Fibroblast of the aortic adventitia (primary cell): Measurements from ENCODE around the gene KCNQ1. TPM values are rescaled to one million over a fixed set of nuclear protein-coding genes. Genes with fewer than 3 reads are reported as not detected.

Source experiments
- DNase-seq: peaks from one replicate; pipeline ENCODE4 v3.0.0-alpha.2; 2010; ENCODE audit warnings: low read depth
- H3K4me3 ChIP-seq: 2 replicates; pipeline ENCODE4 v1.5.1; 2011; ENCODE audit warnings: low read depth, mild to moderate bottlenecking, control low read depth, low read length, moderate library complexity
- total RNA-seq: library from RNA; depleted of rRNA; stranded (reverse); fragments of >200 nt; gene quantifications from 2 replicates; pipeline ENCODE4 v1.2.3, GENCODE V29; 2012; ENCODE audit warnings: low replicate concordance
- TF ChIP-seq, protein P1 (sequence below): IDR thresholded peaks from 2 replicates; pipeline ENCODE4 v1.5.1; 2011; ENCODE audit warnings: mild to moderate bottlenecking, low read length, control low read depth, inconsistent platforms; ENCODE audit not compliant: insufficient read depth

KCNQ1 gene
- total RNA-seq, 1 donor: not detected

DNA sequence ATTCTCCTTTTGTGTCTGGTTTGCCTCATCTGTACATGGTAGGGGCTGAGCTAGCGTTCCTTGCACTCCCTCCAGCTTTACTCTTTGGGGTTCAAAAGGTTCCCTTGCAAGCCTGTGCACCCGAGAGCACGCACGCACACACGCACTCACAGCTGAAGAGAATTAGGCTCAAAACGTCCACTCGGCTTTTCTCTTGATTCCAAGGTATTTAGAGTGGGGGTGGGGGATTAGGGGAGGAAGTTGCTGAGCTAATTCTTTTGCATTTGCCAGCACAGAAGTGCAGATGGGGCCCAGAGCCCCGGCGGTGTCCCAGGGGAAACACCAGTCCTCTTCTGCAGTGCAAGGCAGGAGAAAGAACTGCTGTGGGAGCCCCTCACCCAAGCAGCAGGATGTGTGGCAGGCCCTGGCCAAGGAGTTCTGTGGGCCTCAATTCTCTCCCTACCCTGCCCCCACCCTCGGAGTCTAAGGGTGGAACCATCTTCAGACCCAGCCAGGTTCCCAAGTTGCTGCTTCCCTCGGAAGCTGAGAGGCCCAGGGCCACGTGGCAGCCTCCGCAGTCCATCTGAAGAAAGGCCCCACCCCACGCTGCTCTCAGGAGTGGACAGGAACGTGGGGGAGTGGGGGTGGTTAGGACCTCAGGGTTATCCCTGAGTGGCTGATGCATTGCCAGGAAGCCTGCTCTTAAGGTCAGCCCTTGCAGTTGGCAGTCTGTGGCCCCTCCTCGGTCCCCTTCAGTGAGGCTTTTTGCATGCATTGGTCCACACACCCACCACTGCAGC is 258.7 kb downstream of the KCNQ1 start:
- peak; percentile 25 for DNase-seq
- no peak overlapping the region for H3K4me3 ChIP-seq
- TF ChIP-seq, protein P1, sequence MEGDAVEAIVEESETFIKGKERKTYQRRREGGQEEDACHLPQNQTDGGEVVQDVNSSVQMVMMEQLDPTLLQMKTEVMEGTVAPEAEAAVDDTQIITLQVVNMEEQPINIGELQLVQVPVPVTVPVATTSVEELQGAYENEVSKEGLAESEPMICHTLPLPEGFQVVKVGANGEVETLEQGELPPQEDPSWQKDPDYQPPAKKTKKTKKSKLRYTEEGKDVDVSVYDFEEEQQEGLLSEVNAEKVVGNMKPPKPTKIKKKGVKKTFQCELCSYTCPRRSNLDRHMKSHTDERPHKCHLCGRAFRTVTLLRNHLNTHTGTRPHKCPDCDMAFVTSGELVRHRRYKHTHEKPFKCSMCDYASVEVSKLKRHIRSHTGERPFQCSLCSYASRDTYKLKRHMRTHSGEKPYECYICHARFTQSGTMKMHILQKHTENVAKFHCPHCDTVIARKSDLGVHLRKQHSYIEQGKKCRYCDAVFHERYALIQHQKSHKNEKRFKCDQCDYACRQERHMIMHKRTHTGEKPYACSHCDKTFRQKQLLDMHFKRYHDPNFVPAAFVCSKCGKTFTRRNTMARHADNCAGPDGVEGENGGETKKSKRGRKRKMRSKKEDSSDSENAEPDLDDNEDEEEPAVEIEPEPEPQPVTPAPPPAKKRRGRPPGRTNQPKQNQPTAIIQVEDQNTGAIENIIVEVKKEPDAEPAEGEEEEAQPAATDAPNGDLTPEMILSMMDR: no peak

DNA sequence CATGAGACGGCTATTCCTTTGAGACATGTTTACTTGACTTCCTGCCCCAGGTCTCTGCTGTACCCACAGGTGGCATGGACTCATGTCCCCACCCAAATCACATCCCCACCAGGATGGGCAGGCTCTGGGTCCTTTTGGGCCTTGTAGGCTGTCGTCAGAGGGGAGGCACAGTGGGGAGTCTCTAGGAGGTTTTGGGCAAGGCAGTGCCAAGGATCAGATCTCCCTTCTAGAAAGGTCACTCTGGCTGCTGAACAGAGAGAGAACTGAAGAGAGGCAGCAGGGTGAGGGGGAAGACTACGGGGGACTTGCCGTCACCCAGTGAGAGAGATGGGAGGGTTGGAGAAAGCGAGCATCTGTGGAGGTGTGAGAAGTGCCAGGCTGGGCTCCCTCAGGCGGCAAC is 259.5 kb downstream of the KCNQ1 start:
- DNase-seq: no peak
- H3K4me3 ChIP-seq: no peak overlapping the region
- TF ChIP-seq, protein P1: no peak

DNA sequence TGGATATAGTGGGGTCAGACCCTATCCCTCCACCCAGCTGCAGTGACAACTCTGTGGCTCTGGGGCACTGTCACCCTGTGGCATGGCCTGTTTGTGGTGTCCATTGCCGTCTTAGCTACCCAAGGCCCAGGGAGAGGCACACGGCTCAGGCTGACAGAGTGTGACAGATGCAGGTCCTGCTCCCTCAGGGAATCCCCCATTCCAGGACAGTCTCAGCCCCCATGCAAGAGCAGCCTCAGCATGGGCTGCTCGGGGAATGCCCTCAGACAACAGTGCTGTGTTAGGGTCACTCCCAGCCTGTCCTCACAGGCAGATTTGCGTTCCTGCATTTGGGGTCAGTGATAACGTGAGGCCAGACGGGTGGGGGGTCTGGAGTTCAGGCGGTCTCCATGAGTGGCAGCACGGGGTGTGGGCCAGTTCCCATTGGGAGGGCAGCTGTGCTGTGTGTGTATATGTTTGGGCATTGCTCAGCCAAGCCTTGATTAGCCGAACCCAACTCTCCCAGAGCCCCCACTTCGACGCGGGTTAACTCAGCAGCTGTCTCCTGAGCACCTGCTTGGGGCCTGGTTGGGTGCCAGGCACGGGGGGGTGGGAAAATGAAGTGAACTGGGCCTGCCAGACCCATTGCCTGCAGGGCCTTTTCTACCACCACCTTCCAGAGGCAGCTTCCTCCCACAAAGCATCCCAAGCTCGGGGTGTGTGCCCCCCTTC is 260.2 kb downstream of the KCNQ1 start:
- H3K4me3 ChIP-seq: no peak overlapping the region
- TF ChIP-seq, protein P1: no peak
- no peak for DNase-seq

DNA sequence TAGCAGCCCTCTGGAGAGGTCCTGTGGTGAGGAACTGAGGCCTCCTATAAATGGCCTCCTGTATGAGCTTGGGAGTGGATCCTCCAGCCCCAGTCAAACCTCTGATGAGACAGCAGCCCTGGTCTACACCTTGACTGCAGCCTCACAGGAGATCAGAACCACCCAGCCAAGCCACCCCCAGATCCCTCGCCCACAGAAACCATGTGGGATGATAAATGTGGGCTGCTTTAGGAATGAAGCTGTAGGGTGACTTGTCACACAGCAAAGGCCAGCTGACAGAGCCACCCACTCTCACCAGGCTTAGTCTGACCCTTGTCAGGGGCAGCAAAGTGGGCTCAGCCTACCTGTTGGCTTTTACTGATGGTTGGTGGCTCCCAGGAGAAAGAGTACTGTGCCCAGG is 261.5 kb downstream of the KCNQ1 start:
- TF ChIP-seq, protein P1: no peak
- DNase-seq: no peak
- H3K4me3 ChIP-seq: no peak overlapping the region

DNA sequence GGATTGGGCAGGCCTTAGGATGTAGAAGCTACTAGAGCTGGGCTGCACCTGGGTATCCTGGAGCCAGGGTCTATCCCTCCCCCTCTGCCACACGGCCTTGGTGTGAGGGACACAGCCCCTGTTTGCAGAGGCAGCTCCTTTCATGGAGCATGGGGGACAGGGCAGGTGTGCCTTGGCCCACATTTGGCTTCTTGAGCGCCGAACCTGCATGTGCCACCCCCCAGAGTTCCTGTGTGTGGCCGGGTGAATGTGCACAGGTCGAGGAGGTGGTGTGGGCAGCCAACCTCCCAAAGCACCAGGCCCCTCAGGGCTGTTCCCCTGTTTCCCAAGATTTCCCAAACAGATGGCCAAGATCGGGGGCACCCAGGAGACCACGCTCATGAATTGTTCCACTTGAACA is 262.9 kb downstream of the KCNQ1 start:
- no peak overlapping the region for H3K4me3 ChIP-seq
- TF ChIP-seq, protein P1: no peak
- no peak for DNase-seq

DNA sequence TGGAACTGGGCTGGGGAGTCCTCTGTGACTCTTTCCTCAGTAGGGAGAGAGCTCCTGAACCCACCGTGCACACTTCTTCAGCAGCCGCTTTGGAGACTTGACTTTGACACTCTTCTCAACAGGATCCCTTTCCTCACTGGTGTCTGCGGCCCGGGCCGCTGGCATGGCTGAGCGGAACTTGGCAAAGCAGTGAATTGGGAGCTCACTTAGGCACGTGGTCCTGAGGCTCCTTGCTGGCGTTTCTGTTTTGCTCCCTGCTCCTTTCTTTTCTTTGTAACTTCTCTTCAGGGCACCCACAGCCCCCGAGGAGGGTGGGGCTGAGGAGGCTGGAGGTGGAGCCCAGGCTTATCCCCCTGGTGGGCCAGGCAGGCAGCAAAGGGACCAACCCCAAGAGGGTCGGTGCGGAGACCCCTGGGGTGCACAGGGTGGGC is 263.4 kb downstream of the KCNQ1 start:
- DNase-seq: peak; percentile 57
- H3K4me3 ChIP-seq: no peak overlapping the region
- TF ChIP-seq, protein P1: no peak
